Medulla oblongata (tissue), 1 donor: ENCODE results near the gene AQP6.

Source experiments
- DNase-seq: peaks from one replicate; pipeline ENCODE4 v3.0.0-alpha.2; 2015; ENCODE audit errors: extremely low spot score

The AQP6 gene, protein sequence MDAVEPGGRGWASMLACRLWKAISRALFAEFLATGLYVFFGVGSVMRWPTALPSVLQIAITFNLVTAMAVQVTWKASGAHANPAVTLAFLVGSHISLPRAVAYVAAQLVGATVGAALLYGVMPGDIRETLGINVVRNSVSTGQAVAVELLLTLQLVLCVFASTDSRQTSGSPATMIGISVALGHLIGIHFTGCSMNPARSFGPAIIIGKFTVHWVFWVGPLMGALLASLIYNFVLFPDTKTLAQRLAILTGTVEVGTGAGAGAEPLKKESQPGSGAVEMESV

DNA sequence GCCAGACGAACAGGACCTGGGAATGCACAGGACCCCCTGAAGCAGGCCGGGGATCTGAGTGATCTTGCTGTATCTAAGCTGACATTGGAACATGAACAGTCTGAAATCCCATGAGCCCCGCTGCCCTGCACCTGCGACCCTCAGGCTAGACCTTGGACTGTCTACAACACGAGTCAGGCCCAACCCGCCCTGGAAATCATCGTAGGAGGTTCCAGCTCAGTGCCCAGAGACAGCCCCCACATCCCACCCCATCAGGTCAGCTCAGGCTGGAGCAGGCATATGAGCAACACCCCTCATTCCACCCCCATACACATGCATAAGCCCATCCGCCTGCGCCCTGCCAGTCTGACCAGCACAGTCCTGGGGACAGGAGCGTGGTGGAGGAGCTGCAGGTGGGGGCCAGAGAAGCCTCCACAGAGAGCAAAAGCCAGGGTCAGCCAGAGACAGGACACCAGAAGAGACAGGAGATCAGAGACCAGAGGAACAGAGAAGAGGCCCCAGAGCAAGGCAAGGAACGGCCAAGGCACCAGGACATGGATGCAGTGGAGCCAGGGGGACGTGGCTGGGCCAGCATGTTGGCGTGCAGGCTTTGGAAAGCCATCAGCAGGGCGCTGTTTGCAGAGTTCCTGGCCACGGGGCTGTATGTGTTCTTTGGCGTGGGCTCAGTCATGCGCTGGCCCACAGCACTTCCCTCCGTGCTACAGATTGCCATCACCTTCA, at the start of gene AQP6:
Gene AQP6, plus strand, starts transcription at position 307 of the 720 bp plus-strand sequence. Its CDS starts 227 bp downstream, at position 534.
- DNase-seq = no peak

DNA sequence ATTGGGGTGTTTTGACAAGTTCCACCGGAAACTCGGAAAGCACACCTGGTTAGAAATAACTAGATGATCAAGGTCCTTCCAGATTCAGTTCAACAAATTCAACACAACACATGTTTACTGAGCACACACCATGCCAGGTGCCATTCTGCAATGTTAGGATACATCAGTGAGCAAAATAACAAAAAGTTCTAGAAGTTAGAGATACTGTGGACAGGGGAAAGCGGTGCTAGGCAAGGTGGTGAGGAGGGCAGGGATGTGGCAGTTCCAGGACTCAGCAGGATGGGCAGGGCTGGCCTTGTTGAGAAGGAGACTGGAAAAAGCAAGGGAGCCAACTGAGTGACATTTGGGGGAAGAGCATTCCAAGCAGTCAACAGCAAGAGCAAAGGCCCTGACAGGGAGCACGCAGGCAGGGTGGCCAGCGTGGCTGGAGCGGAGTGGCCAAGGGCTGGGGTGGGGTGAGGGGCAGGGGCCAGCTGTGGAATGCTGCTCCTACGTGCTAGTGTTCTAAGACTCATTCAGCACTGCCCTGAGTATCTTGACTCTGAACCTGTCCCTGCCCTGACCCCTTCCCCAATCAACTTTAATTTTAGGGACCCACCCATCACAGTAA, 49.6 kb upstream of the AQP6 start:
- DNase-seq = no peak

DNA sequence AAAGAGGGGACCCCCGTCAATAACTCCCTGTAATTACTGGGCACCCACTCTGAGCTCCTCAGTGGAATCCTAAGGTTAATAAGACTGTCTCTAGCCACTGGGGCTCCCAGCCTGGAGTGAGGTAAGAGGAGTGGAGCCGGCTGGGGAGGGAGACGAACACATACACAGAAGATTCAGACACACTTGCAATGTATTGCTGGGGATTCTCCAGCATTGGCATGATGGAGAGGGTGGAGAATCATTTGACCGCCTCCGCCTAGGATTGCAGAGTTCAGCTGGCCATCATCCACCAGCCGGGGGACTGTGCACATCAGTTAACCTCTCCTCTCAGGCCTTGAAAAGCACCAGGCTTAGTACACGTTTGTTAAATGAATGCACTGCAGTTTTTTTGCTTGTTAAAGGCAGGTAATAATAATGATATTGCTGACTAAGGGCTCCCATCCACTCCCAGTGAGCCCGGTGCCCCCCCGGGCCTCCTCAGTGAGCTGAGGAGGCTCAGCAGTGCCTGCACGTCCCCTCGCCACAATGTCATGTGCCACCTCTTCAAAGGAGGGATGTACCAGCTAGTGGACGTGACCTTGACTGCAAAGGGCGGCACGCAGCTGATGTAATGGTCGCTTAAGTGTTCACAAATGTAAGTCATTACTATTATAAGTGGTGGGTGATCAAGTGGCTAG, 48.7 kb upstream of the AQP6 start:
- no peak for DNase-seq

DNA sequence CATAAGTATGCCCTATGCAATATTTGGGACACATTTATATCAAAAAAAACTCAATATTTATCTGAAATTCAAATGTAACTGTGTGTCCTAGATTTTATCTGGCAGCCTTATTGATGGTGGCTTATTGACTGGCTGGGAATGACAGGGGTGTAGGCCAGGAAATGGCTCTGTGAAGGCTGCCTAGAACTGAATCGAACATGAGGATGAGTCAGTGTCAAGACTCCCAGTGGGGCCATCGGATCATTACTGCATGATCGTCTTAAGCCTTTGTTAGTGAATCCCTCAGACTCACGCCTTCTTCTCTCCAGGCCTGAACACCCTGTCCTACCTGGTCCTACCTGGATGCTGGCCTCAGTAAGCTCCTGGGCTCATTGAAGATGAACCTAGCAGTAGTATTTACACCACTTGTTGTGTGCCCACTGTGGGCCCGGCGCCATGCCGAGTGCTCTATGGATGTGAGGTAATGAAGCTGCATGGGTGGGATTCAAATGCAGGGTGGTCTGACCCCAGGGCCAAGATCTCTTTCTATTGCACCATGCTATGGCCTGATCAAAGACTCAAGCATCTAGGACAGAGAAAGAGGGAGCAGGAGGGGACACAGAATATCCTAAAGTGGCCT, 48.0 kb upstream of the AQP6 start:
- DNase-seq = no peak

DNA sequence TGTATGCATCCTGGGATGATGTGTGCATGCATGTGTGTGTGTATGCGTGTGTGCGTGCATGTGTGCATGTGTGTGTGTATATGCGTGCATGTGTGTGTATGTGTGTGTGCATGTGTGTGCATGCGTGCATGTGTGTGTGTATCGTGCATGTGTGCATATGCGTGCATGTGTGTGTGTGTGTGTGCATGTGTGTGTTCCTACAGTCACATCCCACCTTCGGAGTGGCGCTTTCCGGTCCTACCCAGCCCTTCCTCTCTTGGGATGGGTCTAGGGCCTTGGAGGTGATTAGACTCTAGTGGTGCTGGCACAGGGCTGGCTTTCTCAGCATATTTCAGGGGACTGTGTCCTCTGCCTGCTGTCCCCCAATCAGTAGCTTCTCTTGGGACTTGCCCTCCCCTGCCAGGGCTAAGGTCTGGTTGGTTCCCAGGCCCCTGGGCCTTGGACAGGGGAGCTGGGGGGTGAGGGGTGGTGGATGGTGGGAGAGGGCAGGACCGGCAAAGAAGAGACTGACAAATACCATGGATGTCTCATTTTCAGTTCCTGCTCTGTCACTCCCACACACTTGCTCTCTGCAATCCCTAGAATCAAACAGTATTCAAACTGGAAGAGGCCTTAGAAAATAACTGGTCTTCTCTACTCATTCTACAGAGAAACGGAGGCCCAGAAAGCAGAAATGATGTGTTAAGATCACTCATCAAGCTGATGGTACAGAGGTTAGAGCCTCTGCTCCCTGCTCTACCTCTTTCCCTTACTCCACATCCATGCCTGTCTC, 47.1 kb upstream of the AQP6 start:
- DNase-seq = no peak

DNA sequence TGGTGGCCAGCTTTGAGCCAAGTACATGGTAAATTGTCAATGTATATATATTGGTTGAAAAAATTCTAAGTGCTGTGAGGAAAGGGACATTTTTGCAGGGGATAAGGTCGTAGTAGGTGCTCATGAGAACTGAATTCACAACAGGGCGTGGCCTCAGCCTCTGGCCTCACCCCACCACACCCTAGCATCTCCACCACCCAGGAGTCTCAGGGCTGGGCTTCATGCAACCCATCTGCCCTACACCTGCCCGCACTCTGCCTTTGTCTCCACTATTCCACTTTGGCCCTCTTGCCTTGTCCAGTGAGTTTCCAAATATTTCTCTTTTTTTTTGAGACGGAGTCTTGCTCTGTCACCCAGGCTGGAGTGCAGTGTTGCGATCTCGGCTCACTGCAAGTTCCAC, 44.3 kb upstream of the AQP6 start:
- no peak for DNase-seq

DNA sequence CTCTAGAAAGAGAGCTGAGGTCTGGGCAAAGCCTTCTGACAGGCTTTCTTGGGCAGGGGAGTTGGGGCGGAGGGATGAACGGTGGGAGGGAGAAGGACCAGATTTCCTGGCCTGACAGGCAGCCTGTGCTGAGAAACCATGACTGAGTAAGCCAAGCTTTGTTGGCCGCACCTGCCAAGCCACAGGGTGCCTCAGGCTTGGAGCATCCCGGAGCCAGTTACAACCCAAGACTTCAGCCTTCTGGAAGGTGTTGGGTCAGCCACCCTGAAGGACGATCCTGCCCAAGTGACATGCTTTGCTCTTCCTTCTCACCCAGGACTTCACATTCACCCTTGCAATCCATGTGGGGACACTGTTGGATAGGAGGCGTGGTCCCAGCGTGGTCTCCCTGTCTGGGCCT, 43.2 kb upstream of the AQP6 start:
- no peak for DNase-seq

DNA sequence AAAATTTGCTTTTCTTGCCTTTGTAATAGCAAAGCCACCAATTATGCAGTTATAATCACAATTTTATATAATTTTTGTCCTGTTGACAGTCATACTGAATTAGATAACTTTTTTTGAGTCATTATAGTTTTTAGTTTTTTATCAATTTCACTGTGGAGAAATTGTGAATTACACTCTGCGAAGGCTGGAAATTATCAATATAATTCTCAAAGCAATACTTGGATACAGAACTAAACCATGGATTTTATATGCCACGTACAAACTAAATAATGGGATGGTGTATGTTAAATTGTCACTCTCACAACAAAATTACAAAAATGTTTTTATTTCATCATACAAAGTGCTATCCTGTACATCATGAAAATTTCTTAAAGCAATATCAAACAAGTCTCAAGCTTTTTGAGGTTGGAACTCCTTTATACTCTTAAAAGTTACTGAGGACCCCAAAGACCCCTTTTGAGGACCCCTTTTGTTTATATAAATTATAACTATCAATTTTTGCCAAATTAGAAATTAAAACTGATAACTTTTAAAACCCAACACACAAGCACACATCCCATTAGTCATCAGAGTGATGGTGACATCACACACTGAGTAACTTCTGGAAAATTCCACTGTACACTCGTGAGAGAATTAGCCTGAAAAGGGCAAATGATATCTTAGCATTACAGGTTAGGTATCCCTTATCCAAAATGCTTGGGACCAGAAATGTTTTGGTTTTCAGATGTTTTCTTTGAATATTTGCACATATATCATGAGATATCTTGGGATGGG, 42.0 kb upstream of the AQP6 start:
- DNase-seq = no peak

DNA sequence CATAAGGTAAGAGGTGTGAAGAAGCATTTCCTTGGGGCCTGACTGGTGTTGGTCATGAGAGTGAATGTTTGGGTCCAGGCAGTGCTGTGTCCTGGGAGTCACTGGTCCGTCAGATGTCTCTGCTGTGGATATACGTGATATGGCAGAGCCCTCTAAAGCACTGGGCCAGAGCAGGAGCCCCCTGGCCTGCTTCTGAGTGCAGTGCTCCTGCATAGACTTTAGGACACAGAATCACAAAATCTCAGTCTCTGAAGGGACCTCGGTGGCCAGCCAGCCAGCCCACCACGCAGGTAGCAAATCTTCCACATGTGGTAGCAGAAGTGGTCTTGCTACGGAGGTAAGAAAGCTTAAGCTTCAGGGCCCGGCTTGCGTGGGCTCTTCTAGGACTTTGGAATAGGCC, 40.7 kb upstream of the AQP6 start:
- no peak for DNase-seq

DNA sequence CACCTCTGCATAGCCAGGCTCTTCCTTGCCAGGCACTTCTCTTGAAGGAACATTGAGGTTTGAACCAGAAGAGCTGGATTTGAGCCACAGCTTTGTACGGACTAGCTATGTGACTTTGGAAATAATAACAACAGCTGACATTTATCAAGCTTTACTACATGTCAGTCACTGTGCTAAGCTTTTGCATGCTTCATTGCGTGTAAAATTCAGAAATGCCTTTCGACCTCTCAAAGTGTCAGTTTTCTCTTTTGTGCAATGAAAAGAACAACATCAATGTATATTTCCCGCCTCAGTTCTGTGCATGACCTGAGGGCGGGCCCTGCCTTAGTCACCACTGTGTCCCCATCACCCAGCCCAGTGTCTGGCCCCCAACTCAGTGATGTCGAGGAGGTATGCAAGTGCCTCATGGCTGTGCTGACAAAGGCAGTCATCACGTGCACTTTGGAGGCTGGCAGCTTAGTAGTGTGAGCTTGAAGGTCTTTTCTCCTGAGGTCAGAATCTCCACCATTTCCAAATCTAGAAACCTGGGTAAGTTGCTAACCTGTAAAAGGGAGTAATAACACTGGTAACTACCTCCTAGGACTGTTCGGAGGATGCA, 40.1 kb upstream of the AQP6 start:
- no peak for DNase-seq

DNA sequence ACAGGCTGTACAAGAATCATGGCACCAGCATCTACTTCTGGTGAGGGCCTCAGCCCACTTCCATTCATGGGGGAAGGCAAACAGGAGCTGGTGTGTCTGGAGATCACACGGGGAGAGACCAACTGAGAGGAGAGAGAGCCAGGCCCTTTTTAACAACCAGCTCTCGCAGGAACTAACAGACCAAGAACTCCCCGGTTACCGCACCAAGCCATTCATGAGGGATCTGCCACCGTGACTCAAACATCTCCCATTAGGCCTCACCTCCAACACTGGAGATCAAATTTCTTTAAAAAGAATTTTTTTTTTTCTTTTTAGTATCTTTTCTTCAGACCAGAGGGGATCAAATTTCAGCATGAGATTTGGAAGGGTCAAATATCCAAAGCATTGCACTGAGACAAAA, 39.0 kb upstream of the AQP6 start:
- DNase-seq = no peak

DNA sequence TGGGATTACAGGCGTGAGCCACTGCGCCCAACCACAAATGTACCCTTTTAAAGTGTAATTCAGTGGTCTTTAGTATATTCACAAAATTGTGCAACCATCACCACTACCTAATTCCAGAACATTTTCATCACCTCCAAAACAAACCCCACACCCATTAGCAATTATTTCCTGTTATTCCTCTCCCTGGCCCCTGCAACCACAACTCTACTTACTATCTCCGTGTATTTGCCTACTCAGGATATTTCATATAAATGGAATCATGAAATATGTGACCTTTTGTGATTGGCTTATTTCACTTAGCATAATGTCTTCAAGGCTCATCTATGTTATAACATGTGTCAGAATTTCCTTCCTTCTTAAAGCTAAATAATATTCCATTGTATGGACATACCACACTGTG, 38.2 kb upstream of the AQP6 start:
- DNase-seq = no peak

DNA sequence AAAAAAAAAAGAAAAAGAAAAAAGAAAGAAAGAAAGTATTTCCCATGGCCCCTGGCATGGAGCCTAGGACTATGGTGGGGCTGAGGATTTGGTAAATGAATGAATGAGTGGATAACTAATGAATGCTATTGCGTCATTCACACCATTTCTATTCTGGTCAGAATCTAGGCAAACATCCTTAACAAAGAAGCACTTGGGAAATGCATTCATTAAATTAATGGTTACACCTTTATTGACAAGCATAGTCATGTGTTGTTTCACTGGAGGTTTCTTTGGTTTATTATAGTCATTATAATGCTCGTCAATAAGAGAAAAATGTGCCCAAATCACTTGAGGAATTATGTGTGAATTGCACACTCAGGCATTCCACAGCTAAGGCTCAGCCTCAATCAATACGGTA, 35.8 kb upstream of the AQP6 start:
- DNase-seq = no peak

DNA sequence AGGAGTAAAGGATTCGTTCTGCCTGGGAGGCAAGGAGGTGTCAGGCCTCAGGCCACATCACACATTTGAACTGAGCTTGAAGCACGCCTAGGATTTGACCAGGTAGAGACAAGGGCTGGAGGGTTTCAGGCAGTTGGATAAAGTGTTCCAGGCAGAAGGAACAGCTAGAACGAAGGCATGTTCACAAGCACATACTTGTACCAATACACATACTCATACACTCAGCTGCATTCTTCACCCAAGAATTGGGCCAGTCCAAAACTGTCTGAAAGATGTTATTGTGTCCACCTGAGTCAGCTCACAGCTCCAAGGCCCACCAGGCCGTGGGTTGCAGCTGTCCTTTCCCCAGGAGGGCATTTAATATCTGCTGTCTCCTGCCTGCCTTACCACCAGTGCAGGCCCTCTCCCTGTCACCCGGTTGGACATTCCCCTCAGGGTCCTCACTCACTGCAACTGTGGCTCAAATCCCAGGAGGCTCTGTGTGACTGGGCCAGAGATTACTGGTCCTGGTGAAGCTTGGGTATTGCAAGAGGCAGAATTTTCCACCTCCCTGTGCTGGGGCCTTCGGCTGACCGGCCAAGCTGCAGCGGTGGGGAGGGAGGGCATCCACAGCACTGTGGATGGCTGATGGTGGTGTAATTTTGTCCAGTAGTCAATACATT, 35.0 kb upstream of the AQP6 start:
- no peak for DNase-seq

DNA sequence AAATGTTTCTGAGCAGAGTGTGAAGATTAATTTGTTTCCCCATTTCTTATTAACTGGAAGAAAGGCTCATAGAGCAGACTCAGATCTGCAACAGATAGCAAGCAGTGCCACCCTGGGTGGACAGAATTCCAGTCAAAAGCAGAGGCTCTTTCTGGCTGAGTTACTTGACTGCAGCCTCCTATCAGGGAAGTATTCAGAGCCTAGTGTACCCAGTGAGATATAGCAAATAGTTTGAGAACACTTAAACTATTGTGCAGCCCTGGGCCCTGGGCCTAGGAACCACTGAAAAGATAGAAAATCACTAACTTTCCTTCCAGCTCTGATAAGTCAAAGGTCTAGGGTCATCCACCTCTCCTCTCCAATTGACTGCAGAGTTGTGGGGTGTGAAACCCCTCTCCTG, 33.4 kb upstream of the AQP6 start:
- DNase-seq = no peak

DNA sequence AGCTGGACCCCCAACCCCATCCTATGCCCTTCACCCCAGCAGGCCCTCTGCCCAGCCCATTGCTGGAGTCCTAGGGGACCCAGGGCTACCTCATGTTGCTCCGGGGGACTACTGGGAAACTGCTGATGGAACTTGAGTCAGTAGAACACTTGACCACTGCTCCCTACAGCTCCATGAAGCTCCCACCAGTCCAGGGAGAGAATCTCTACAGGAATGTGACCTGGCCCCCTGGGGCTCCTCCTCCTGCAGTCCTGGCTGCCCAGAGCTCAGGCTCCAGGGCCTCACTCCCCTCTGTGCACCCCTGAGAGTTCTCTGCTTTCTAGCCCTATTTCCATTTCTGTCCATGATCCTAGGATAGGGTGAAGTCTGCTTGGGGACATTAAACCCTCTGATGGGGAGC, 33.0 kb upstream of the AQP6 start:
- DNase-seq = no peak

DNA sequence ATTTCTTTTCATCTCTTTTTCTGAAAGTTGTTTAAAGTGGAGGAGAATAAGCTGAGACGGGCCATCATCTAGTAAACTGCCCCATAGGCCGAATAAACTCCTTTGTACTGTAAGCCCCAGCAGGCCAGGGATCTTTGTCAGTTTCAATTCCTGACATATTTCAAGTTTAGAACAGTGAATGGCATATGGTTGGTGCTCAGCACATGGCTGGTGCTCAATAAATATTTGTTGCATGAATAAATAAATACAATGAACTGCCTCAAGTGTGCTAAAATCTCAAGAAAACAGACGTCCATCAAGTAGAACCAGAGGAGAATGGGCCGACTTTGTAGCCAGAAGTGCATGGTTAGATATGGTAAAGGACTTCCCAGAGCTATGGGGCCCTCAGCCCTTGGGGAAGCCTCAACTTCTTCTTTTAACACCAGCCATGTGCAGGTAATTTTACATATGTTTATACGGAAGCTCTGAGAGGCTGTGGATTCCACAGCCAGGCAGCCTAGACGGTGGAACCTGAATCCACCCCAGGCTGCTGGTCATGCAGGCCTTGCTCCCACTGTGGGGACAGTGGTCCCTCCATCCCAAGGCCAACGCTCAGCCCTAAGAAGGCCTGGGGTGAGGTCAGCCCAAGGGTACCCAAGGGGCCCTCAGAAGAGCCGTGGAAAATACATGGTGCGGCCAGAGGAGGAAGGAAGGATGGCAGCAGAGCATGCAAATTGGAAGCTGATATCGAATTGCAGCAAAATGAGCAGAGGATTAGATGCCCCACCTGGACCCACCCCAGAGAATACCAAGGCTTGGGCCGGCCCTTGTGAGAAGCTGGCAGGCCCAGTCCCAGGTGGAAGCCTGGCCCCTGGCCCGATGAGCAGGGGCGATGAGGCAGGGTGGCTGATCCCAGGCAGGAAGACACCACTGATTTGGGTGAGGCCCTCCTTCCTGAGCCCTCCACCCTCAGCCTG, 30.9 kb upstream of the AQP6 start:
- no peak for DNase-seq

DNA sequence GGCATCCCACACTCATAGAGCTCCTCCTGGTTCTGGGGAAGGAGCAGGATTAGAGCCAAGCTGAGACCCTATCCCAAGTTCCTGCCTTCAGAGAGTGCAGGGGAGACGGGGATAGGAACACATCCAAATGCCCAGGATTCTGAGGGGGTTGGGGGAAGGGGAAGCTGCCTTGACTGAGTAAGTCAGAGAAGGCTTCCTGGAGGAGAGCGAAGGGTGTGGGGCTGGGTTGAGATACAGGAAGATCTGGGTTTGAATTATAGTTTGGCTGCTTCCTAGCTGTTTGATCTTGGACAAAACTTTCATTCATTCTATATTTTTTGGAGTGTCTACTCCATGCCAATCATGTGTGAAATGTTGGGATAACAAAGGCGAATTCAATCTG, 30.2 kb upstream of the AQP6 start:
- DNase-seq = no peak
